ENCODE results near the gene MBLAC1.
"Not testable (repeated sequence)": the region's sequence is repeated elsewhere in the genome, so short reads cannot be mapped to it uniquely, and the experiment has no call there.

- TF ChIP-seq EP300 (IDR thresholded peaks at IDR 0.05); POLR2A (IDR thresholded peaks at IDR 0.05; ENCODE audit: low read depth): not testable (repeated sequence)
These were observed 19.6 kb downstream of the MBLAC1 start for GRCh38 chr7:100146350-100146749.
